Stimulated activated memory B cell treated with anti-CD40 and anti-IgM and Interleukin-4, amounts not matched to agents 10 μg/mL and 1 μg/mL and 100 μg/mL, for 72 hours (primary cell): ENCODE measurements around the gene KRCC1.

Experiments
- ATAC-seq: fragments of 150-1000 bp; cut with Tn5 transposase; 2 replicates; pipeline ENCODE4 v1.10.0; 2021
- H3K27ac Mint-ChIP-seq: one replicate; pipeline ENCODE4 v1.8.0; 2022; ENCODE audit warnings: mild to moderate bottlenecking, mixed read lengths
- H3K27me3 Mint-ChIP-seq: one replicate; pipeline ENCODE4 v1.8.0; 2022; ENCODE audit warnings: mixed read lengths
- H3K36me3 Mint-ChIP-seq: one replicate; pipeline ENCODE4 v1.8.0; 2022; ENCODE audit warnings: mixed read lengths
- H3K4me1 Mint-ChIP-seq: one replicate; pipeline ENCODE4 v1.8.0; 2022; ENCODE audit warnings: mixed read lengths
- H3K4me3 Mint-ChIP-seq: one replicate; pipeline ENCODE4 v1.8.0; 2022; ENCODE audit warnings: mild to moderate bottlenecking, moderate library complexity, mixed read lengths
- H3K9me3 Mint-ChIP-seq: one replicate; pipeline ENCODE4 v1.8.0; 2022; ENCODE audit warnings: mixed read lengths

Gene KRCC1

GRCh38 chr2:88085602-88086001, 30.0 kb upstream of the KRCC1 start:
- no peaks in the 10 kb centered on the region for H3K36me3 Mint-ChIP-seq
- no peak overlapping the region for H3K4me3 Mint-ChIP-seq

GRCh38 chr2:88085099-88085498, 29.5 kb upstream of the KRCC1 start:
- H3K4me1 Mint-ChIP-seq, result peaks cover under 1% of the 10 kb centered on the region
- H3K27me3 Mint-ChIP-seq, result peaks cover 9% of the 10 kb centered on the region
- no peaks in the 10 kb centered on the region for H3K36me3 Mint-ChIP-seq
- no peak overlapping the region for H3K27ac Mint-ChIP-seq
- no peaks in the 10 kb centered on the region for H3K9me3 Mint-ChIP-seq
- ATAC-seq, result no peak
- H3K4me3 Mint-ChIP-seq, result no peak overlapping the region

More at GRCh38 chr2:88085602-88086001, 30.0 kb upstream of the KRCC1 start:
- H3K4me1 Mint-ChIP-seq, result peaks cover 6% of the 10 kb centered on the region
- peaks cover 9% of the 10 kb centered on the region for H3K27me3 Mint-ChIP-seq
- no peak overlapping the region for H3K27ac Mint-ChIP-seq
- ATAC-seq, result no peak
- no peaks in the 10 kb centered on the region for H3K9me3 Mint-ChIP-seq

GRCh38 chr2:88082781-88083180, 27.2 kb upstream of the KRCC1 start:
- Mint-ChIP-seq H3K27me3 (peaks cover 9% of the 10 kb centered on the region), H3K27ac (no peak overlapping the region)

GRCh38 chr2:88081924-88082608, 26.5 kb upstream of the KRCC1 start:
- H3K36me3 Mint-ChIP-seq, result no peaks in the 10 kb centered on the region
- no peak for ATAC-seq
- H3K27ac Mint-ChIP-seq, result no peak overlapping the region
- no peak overlapping the region for H3K4me3 Mint-ChIP-seq
- peaks cover 9% of the 10 kb centered on the region for H3K27me3 Mint-ChIP-seq
- no peaks in the 10 kb centered on the region for H3K9me3 Mint-ChIP-seq
- no peaks in the 10 kb centered on the region for H3K4me1 Mint-ChIP-seq

More at GRCh38 chr2:88082781-88083180, 27.2 kb upstream of the KRCC1 start:
- no peaks in the 10 kb centered on the region for H3K9me3 Mint-ChIP-seq
- H3K4me3 Mint-ChIP-seq, result no peak overlapping the region
- no peak for ATAC-seq
- H3K4me1 Mint-ChIP-seq, result no peaks in the 10 kb centered on the region
- no peaks in the 10 kb centered on the region for H3K36me3 Mint-ChIP-seq

- no peaks in the 10 kb centered on the region for H3K9me3 Mint-ChIP-seq
- no peak overlapping the region for H3K4me3 Mint-ChIP-seq
- no peaks in the 10 kb centered on the region for H3K4me1 Mint-ChIP-seq
- no peak for ATAC-seq
- peaks cover 9% of the 10 kb centered on the region for H3K27me3 Mint-ChIP-seq
- H3K27ac Mint-ChIP-seq, result no peak overlapping the region
- no peaks in the 10 kb centered on the region for H3K36me3 Mint-ChIP-seq
Observed at GRCh38 chr2:88080545-88080944, 25.0 kb upstream of the KRCC1 start.

- Mint-ChIP-seq H3K27ac (no peak overlapping the region), H3K36me3 (no peaks in the 10 kb centered on the region), H3K4me1 (no peaks in the 10 kb centered on the region), H3K9me3 (peaks cover 6% of the 10 kb centered on the region), H3K4me3 (no peak overlapping the region), H3K27me3 (peaks cover 9% of the 10 kb centered on the region)
- ATAC-seq, result no peak
Observed at GRCh38 chr2:88078643-88079172, 23.1 kb upstream of the KRCC1 start.

- no peaks in the 10 kb centered on the region for H3K27me3 Mint-ChIP-seq
- no peaks in the 10 kb centered on the region for H3K4me1 Mint-ChIP-seq
- peaks cover 6% of the 10 kb centered on the region for H3K9me3 Mint-ChIP-seq
- no peak for ATAC-seq
- no peak overlapping the region for H3K4me3 Mint-ChIP-seq
- H3K36me3 Mint-ChIP-seq, result no peaks in the 10 kb centered on the region
- no peak overlapping the region for H3K27ac Mint-ChIP-seq
Observed at GRCh38 chr2:88077080-88077479, 21.5 kb upstream of the KRCC1 start.

- ATAC-seq, result no peak
- H3K4me3 Mint-ChIP-seq, result no peak overlapping the region
- no peaks in the 10 kb centered on the region for H3K27me3 Mint-ChIP-seq
- H3K4me1 Mint-ChIP-seq, result no peaks in the 10 kb centered on the region
- peaks cover 6% of the 10 kb centered on the region for H3K9me3 Mint-ChIP-seq
- H3K36me3 Mint-ChIP-seq, result no peaks in the 10 kb centered on the region
- no peak overlapping the region for H3K27ac Mint-ChIP-seq
Observed at GRCh38 chr2:88074854-88075292, 19.3 kb upstream of the KRCC1 start.

GRCh38 chr2:88074150-88074549, 18.6 kb upstream of the KRCC1 start:
- Mint-ChIP-seq H3K27ac (no peak overlapping the region), H3K27me3 (no peaks in the 10 kb centered on the region)

GRCh38 chr2:88071365-88071764, 15.8 kb upstream of the KRCC1 start:
- Mint-ChIP-seq H3K4me1 (no peaks in the 10 kb centered on the region), H3K4me3 (no peak overlapping the region), H3K9me3 (peaks cover 6% of the 10 kb centered on the region), H3K27ac (no peak overlapping the region), H3K27me3 (no peaks in the 10 kb centered on the region), H3K36me3 (no peaks in the 10 kb centered on the region)
- ATAC-seq, result no peak

More at GRCh38 chr2:88074150-88074549, 18.6 kb upstream of the KRCC1 start:
- Mint-ChIP-seq H3K36me3 (no peaks in the 10 kb centered on the region), H3K9me3 (peaks cover 6% of the 10 kb centered on the region), H3K4me3 (no peak overlapping the region), H3K4me1 (no peaks in the 10 kb centered on the region)
- no peak for ATAC-seq

GRCh38 chr2:88070055-88070454, 14.5 kb upstream of the KRCC1 start:
- ATAC-seq, result no peak

GRCh38 chr2:88069117-88069516, 13.5 kb upstream of the KRCC1 start:
- Mint-ChIP-seq H3K9me3 (peaks cover 5% of the 10 kb centered on the region), H3K27me3 (no peaks in the 10 kb centered on the region), H3K27ac (no peak overlapping the region), H3K4me3 (no peak overlapping the region), H3K36me3 (no peaks in the 10 kb centered on the region), H3K4me1 (no peaks in the 10 kb centered on the region)
- no peak for ATAC-seq

More at GRCh38 chr2:88070055-88070454, 14.5 kb upstream of the KRCC1 start:
- peaks cover 6% of the 10 kb centered on the region for H3K9me3 Mint-ChIP-seq
- H3K4me1 Mint-ChIP-seq, result no peaks in the 10 kb centered on the region
- no peaks in the 10 kb centered on the region for H3K27me3 Mint-ChIP-seq
- no peak overlapping the region for H3K27ac Mint-ChIP-seq
- H3K4me3 Mint-ChIP-seq, result no peak overlapping the region
- no peaks in the 10 kb centered on the region for H3K36me3 Mint-ChIP-seq

- ATAC-seq, result no peak
- Mint-ChIP-seq H3K27ac (no peak overlapping the region), H3K27me3 (no peaks in the 10 kb centered on the region), H3K4me3 (no peak overlapping the region), H3K9me3 (no peaks in the 10 kb centered on the region), H3K36me3 (no peaks in the 10 kb centered on the region), H3K4me1 (no peaks in the 10 kb centered on the region)
Observed at GRCh38 chr2:88068044-88068443, 12.5 kb upstream of the KRCC1 start.

- no peak within 1 kb of the TSS for H3K4me3 Mint-ChIP-seq
- H3K27ac Mint-ChIP-seq, result no peak within 1 kb of the TSS
- H3K36me3 Mint-ChIP-seq, result no peaks in the 10 kb centered on the region
Observed at GRCh38 chr2:88067598-88067997, 12.0 kb upstream of the KRCC1 start, which contains the start of gene SMYD1. TSS of gene SMYD1 (plus strand) at chr2:88067825. CDS start at chr2:88067865, 40 bp downstream.

GRCh38 chr2:88067189-88067588, 11.6 kb upstream of the KRCC1 start:
- H3K36me3 Mint-ChIP-seq, result no peaks in the 10 kb centered on the region
- H3K4me3 Mint-ChIP-seq, result no peak overlapping the region
- H3K9me3 Mint-ChIP-seq, result no peaks in the 10 kb centered on the region
- no peak for ATAC-seq
- no peaks in the 10 kb centered on the region for H3K4me1 Mint-ChIP-seq
- H3K27ac Mint-ChIP-seq, result no peak overlapping the region
- no peaks in the 10 kb centered on the region for H3K27me3 Mint-ChIP-seq

More at GRCh38 chr2:88067598-88067997, 12.0 kb upstream of the KRCC1 start, which contains the start of gene SMYD1:
- no peak for ATAC-seq
- Mint-ChIP-seq H3K27me3 (no peaks in the 10 kb centered on the region), H3K4me1 (no peaks in the 10 kb centered on the region), H3K9me3 (no peaks in the 10 kb centered on the region)

GRCh38 chr2:88066543-88066942, 11.0 kb upstream of the KRCC1 start:
- no peak overlapping the region for H3K4me3 Mint-ChIP-seq
- H3K36me3 Mint-ChIP-seq, result no peaks in the 10 kb centered on the region
- H3K27me3 Mint-ChIP-seq, result no peaks in the 10 kb centered on the region
- H3K4me1 Mint-ChIP-seq, result no peaks in the 10 kb centered on the region
- no peak overlapping the region for H3K27ac Mint-ChIP-seq
- H3K9me3 Mint-ChIP-seq, result no peaks in the 10 kb centered on the region
- no peak for ATAC-seq
